Stimulated activated CD4-positive, alpha-beta T cell treated with anti-CD3 and anti-CD28 coated beads, Interleukin-2, amount 100 ng/mL, for 48 hours (primary cell): Measurements from ENCODE around the gene ITGA11.

Experiments
- DNase-seq, 2 donors: peaks; one replicate each; pipeline ENCODE4 v3.0.0-alpha.2; 2020

The ITGA11 gene

DNA sequence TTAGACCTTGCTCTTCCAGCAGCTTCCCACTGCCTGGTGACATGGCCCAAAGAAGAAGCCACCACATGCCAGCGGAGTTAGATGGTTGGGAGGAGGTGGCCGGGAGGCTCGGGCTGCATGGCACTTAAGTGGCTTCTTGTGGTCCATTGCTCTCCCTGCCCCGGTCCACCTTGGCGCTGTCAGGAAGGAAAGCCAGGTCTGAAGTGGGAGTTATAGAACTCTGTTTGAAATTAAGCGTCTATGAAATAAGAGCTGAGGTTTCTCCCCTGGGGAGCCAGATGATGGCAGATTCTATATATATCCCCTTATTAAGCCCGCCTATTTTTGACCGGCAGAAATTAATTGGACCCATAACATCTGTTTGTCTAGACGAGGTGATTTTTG is 61.2 kb downstream of the ITGA11 start:
- DNase-seq, result no peak

DNA sequence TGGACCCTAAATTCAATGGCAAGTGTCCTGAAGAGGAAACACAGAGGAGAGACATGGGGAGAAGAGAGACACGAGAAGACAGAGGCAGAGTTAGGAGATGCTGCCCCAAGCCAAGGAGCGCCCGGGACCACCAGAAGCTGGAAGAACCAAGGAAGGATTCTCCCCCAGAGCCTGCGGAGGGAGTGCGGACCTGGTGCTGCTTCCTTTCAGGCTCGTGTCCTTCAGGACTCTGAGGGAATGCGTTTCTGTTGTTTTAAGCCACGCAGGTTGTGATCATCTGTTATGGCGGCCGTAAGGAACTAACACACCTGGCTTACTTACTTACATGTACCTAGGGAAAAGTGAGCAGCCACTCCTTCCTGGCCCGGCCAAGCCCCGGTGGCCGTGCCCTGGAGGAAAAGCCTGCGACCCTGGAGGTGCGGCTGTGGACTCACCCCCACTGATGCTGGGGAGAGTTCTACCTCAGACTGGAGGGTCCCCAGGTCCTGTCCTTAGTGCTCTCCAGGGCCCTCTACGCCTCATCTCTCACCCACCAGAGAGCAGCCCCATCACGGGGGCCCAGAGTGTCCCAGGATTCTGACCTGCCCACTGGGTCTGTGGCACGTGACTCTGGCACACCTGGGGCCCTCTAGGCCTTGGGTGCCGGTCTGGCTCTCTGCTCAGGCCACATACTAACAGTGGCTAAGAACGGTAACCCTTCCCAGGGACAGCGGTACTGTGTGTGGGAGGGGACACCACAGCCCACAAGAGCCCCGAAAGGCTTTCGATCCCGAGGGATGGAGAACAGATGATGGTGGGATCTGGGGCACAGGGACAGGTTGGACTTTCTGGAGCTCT is 61.8 kb downstream of the ITGA11 start:
- no peak for DNase-seq

DNA sequence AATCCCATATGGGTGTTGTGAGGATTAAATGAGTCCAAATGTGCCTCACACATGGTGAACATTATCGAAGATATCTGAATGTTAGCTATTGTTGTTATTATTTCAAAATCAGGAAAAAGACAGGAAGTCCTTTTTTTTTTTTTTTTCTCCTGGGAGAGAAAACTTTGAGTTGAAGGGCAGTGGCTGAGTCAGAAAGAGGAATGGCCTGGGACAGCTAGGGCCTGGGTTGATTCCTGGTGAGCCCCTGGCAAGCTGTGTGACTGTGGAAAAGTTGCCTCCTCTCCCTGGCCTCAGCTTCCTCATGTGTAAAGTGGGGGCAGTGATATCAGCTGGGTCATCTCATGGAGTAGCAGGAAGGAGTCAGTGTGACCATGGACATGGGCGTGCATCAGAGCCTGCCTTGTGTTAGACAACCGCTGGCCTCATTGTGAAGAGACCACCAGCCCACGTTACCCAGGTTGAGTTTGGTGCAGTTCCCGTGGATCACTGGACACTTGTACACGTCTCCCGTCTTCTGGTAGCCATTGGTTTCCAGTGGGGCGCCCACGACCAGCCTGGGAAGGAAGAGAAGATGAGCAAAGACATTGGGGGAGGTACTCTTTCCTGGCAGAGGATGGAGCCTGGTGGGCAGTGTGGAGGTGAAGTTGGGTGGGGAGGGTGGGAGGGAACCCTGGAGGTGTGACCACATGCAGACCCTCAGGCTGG is 63.1 kb downstream of the ITGA11 start:
- DNase-seq, result no peak

DNA sequence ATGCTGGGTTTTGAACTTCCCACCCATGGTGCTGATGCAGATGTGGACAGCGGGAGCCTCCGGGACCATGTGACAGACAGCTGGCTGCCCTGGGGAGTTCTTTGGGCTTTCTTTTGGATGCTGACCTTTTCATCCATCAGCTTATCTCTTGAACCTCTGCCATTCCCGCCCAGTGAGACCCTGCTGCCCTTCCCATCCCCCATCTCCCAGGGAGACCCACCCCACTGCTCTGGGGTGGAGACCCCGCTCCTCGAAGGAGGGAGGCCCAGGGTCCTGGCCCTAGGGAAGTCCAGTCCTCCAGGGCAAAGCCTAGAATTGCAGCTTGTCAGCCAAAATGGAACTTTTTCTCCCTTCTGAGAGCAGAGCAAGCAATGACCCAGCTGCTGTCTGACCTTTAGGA is 64.0 kb downstream of the ITGA11 start:
- no peak for DNase-seq

DNA sequence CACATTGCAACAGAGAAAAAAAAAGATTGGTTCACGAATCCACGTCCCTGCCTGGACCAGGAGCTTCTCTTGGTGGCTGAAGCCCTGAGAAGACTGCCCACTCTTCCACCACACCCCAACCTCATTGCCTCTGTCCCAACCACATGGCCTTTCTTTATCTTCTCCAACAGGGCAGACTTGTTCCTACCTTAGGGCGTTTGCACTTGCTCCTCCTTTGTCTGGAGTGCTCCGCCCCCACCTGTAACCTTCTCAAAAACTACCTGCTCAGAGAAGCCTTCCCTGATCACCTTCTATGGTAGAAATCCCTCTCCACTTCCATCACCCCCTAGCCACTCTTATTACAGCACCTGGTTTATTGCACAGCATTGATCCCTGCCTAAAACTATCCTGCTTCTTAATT is 64.7 kb downstream of the ITGA11 start:
- DNase-seq, result no peak

DNA sequence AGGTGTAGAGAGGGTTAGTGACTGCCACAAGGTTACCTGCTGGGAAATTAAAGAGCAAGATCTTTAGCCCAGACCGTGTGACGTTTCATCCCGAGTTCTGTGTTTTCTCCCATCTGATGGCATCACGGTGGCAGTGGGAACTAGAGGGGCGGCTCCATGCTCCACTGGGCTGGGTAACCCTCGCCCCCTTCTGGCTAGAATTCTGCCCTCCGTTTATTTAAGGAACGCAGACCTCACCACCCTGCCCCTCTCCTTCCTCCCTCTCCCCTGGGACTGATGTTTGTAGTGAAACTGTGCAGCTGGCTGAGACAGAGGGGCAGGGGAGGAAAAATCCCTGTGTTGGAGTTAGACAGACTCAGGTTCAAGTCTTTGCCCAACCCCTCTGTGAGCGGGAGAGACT is 65.6 kb downstream of the ITGA11 start:
- DNase-seq, result no peak

DNA sequence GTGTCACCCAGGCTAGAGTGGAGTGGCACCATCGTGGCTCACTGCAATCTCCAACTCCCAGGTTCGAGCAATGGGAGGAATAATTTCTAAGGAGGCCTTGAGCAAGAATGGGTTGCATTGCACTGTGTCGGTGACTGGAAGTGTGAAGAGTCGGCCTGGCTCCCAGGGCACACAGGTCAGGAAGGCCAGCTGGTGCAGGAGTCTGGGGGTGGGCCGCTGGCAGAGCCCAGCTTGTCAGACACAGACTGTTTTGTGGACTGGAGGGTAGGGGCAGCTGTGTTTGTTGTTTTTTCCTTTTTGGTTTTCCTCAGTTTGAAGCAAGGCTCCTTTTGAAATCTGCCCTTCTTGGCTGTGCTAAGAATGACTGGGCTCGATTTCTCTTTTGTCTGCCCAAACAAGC is 66.2 kb downstream of the ITGA11 start:
- DNase-seq, result no peak

DNA sequence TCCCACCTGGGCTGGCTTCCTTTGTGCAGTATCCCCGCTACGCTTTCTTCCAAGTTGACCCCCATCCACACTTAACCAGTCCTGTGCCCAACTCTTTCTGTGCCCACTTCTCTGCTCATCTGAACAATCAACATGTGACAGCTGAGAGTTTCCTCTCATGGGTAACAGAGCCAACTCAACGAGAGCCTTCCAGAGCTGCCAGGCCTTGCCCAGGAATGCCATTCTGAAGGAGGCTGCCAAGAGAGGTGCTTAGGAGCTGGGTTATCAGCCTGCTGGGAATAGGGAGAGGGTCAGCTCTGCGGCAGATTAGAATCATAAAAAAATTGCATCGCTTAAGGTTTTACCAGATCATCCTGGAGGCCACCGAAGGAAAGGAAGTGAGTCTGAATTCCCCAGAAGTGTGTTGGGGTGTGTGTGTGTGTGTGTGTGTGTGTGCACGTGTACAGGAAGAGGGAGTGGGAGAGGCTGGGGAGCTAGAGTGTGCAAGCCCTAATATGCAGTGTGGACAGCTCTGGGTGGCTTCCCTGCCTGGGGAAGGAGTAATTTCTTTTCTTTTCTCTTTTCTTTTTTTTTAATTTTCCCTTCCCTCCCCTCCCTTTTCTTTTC is 66.7 kb downstream of the ITGA11 start:
- no peak for DNase-seq

DNA sequence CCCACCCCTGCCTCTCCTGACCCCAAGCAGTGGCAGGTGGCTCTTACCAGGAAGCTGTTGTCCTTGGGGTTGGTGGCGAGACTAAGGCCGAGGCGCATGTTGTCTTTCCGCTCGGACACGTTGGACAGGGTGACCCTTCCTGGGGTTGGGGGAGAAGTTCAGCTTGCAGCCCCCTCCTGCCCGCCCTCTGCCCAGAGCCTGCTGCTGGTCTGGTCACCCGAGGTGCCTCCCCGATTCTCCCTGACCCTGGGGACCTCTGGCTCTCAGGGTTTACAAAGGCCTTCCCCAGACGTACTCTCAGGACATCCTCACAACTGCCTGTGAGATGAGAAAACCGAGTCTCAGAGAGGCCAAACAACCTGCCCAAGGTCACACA is 67.3 kb downstream of the ITGA11 start:
- no peak for DNase-seq

DNA sequence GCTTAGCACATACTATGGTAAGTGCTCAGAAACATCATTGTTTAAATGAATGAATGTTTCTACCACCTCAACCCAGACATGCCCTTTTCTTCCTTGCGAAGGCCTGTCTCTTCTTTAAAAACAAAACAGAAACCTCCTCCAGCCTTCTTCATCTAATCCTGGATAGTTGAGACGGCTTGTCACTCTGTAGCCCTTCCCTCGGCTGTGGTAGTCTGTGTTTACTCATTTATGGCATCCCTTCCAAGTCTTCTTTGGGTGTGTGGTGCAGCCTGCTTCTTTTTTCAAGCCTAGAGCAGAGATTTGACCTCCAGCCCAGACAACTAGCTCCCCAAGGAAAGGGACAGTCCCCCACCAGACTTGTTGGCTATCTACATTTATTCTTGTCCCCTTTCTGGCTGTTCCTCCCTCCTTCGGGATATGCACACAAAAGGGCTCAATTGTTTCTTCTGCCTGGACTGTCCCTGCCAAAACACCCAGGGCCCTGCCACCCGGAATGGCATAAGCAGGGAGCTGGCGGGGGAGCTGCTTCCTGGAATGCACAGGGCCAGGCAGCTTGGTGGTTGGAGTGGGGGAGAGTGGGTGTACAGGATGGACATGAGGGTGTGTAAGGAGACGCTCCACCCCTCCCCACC is 67.8 kb downstream of the ITGA11 start:
- no peak for DNase-seq

DNA sequence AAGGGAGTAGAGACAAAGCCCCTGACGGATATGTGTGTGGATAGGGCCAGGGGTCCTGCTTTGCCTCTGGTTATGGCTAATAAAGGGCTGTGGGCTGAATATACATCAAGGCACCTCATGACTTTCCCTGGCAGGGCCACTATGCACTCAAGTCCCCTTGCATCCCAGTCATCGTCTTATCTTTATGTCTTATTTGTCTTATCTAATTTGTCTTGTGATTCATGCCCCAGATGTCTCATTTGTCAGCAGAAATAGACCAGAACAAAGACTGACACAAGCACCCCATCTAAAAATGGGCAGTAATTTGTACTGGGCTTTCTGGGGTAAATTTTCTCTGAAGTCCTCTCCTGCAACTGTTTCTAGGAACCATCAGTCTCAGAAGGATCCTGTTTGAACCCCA is 68.6 kb downstream of the ITGA11 start:
- no peak for DNase-seq

DNA sequence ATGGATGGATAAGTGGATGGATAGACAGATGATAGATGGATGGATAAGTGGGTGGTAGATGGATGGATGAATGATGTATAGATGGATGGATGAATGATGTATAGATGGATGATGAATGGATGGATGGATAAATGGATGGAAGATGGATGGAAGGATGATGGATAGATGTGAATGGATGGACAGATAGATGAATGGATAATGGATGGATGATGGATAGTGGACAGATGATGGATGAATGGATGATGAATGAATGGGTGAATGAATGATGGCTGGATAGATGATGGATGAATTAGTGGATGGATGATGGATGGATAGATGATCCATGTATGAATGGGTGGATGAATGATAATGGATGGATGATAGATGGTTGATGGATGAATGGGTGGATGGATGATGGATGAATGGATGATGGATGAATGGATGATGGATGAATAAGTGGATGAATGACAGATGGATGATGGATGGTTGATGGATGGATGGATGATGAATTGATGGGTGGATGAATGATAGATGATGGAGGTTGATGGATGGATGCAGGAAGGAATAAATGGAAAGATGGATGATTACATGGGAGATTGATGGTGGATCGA is 69.3 kb downstream of the ITGA11 start:
- DNase-seq, result no peak

DNA sequence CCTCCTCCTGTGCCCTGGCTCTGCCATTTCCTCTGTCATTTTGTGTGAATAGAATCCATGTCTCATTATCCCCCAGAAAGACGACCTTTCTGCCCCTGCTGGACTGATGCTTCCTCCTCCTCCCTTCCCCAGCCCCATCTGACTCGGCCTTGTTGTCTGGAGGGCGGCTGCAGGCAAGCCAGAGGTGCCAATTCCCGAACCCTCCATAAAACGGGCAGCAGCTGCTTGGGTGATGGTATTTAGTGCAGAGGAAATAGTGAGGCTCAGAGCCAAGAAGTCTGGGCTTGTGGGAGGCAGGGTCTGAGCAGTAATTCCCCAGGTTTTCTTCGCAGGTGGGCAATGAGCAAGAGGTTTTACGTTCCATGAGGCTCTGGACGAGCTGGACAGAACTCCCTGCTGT is 71.2 kb downstream of the ITGA11 start:
- DNase-seq, result no peak

DNA sequence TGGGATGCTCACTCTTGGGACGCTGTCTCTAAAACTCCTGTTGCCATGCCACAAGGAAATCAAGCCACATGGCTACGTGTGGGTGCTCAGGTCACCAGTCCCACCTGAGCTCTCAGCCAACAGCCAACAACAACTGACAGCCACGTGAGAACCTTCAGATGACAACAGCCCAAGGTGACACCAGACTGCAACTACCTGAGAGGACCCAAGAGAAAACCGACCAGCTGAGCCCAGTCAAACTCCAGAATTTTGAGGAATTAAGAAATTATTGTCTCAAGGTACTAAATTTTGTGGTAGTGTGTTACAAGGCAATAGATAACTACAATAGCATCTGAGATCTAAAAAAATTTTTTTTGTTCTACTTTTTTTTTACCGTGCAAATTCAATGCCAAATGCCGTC is 75.2 kb downstream of the ITGA11 start:
- DNase-seq, result no peak

DNA sequence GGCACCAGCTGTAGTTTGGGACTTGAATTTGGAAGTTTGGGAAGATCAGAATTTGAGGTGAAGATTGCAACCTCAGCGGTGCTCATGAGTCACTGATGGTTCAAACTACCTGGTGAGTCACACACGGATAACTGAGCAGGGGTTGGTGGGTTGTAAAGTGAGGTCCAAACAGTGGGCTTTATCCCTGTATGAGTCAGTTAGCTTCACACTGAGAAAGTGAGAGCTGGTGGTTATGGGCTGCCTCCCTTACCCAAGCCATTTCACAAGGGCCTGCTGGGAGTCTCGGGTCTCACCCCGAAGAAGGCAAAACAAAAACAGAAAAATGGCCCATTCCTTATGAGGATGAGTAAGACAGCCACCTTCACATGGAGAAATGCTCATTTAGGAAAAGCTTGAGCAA is 77.0 kb downstream of the ITGA11 start:
- no peak for DNase-seq

DNA sequence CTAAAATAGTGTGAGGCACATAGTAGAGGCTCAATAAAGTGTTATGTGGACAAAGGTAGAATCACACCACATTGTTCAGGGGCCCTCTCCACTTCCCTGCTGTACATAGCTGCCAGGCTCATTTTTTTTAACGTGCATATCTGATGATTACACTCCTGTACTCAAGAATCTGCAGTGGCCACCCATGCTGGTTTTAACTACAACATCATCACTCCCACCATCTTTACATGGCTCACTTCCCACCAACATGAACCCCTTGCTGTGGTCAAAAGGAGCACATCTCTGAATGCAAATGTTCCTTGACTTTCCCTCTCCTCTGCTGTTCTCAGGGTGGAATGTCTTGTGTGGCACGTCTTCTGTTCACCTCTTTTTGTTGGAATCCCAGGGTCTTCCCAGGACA is 77.7 kb downstream of the ITGA11 start:
- no peak for DNase-seq

DNA sequence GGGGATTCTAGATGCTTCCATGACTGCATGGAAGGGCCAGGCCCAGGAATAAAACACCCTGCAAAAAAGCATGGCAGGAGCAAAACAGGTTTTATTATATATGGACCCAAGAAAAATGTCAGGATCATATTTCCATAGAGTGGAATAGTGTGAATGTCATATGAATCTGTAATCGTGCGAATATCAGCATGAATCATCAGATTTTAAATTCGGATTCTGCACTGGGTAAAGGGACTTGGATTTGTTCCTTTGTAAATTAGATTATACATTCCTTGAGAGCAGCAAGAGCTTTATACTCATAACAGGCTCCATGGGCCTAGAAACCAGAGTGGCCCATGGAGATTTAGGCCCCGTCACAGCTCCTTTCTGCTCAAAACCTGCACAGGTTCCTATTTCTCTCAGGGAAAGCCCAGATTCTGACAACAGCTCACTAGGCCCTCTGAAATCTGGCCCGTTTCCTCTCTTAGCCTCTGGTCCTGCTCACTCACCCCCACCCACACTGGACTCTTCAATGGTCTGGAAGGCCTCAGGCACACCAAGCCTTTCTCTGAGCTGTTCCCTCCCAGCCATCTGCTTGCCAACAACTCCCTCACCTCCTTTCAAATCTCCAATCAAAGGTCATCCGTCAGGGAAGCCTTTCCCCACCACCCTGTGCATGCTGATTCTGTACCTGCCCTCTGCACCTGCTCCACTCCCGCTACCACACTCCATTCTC is 78.4 kb downstream of the ITGA11 start:
- no peak for DNase-seq

DNA sequence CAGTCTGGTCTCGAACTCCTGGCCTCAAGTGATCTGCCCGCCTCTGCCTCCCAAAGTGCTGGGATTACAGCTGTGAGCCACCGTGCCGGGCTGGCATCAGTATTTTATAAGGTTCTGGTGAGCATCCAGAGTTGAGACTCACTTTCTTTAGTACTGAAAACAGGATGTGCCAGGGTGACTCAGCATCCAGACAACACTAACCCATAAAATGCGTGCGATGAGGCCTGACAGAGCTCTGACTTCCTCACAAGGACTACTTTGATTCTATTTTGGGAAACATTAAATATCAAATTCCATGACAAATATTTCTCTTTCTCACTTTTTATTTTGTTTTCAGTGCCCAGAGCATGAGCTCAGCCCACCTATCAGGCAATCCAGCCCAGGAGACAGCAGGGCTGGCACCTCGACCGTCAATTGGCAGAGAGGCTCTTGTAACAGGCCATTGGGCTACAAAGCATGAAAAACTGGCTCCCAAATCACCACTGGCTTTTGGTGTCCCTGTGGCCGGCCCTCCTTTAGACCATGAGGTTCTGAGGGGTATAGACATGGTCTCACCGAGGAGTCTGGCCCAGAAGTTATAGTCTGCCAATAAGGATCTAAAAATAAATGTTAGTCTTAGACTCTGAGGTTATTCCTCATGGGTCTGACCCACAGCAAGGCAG is 79.4 kb downstream of the ITGA11 start:
- DNase-seq, result peak in 1 of 2 donors; percentile 26

DNA sequence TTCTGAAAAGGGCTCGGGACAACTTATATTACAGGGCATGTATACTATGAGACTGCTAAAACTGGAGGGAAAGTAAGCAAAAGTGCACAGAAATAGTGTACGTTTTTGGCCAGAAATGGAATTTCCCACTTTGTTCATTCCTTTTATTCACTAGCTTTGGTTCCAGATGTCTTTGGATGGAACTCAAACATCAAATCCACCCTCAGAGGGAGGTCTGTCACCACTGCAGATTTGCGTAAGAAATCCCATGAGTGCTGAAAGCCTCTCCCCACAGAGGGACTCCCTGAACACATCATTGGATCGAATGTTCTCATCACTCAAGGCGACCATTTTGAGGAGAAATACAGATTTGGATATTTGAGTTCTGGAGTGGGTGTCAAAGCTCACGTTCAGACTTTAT is 82.8 kb downstream of the ITGA11 start:
- DNase-seq, result no peak

DNA sequence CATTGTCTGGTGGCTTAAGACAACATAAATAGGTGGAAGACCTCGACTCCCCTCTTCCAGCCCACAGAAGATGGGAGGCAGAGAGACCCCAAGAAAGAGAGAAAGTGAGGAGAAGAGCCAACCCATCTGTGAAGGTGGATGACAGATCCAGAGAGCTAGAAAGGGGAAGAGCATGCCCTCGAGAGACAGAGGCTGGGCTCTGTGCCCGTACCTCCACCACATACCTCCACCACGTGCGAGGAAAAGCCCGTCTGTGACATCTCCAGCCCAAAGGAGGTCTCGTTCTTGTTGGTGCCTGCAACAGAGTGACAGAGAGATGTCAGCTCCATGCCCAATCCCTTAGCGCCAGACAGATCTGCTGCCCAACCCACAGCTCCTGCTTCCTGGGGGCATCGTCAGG is 83.4 kb downstream of the ITGA11 start:
- no peak for DNase-seq

DNA sequence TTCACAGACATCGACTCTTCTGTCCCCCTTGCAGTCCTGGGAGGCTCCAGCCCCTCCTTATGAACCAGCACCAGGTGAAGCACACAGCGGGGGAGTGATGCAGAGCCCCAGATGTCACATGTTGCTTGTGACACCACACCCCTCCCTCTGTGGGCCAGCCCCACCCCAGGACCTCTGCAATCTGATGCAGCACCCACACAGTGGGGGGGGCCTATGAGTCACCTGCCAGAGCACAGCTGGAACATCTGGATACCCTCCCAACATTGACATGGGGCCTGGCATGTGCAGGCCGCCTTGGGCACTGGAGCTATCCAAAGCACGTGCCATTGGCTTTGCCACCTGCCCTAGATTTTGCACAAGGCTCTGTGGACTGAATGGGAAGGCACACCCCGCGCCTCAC is 83.9 kb downstream of the ITGA11 start:
- DNase-seq, result no peak

DNA sequence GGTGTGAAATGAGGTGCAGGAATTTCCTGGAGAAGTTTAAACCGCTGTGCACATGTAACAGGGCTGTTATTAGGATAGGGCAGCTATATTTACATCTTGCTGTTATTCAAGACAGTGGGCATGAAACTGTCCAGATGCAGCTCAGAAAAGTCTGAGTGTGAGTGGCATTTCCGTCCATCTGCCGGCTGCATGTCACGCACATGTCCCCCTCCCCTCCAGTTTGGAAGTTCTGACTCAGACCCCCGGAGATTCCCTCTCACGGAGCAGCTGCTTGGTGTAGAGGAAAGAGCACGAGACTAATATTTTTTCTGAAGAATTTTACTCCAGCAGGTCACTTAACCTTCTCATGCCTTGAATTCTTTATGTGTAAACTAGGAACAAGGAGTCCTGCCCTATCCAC is 84.6 kb downstream of the ITGA11 start:
- no peak for DNase-seq
